Right lobe of liver (tissue), 6 donors: ENCODE results near the gene POMC. TPM values are rescaled to one million over a fixed set of nuclear protein-coding genes. Genes with fewer than 3 reads are reported as not detected.
"Not testable (repeated sequence)": the region's sequence is repeated elsewhere in the genome, so short reads cannot be mapped to it uniquely, and the experiment has no call there.

Experiments
- ATAC-seq, 4 donors: fragments of 200-7000 bp; cut with Tn5 transposase; one replicate each; pipeline ENCODE4 v1.9.1; 2020; ENCODE audit warnings: mild to moderate bottlenecking in 4 of 4, moderate library complexity in 4 of 4
- DNase-seq, 3 donors: peaks; one replicate each; pipeline ENCODE4 v3.0.0-alpha.2; 2020
- H3K27ac ChIP-seq, 3 donors: fragments of 200-600 bp; one replicate each; pipeline ENCODE4 v1.8.0; 2022
- H3K27me3 ChIP-seq, 2 donors: fragments of 200-600 bp; one replicate each; pipeline ENCODE4 v1.8.0; 2022
- H3K36me3 ChIP-seq, 4 donors: fragments of 200-600 bp; sonication (generic) in 1 of 4; one replicate each; pipeline versions ENCODE4 v1.5.1 to v1.8.0; 2017 to 2022; ENCODE audit warnings: control low read depth in 1 of 4
- H3K4me1 ChIP-seq, 4 donors: fragments of 200-600 bp; sonication (generic) in 1 of 4; one replicate each; pipeline versions ENCODE4 v1.5.1 to v1.8.0; 2017 to 2022; ENCODE audit warnings: control low read depth in 1 of 4
- H3K4me3 ChIP-seq, 3 donors: fragments of 200-600 bp; one replicate each; pipeline ENCODE4 v1.8.0; 2022
- H3K9me3 ChIP-seq, 4 donors: fragments of 200-600 bp; sonication (generic) in 1 of 4; one replicate each; pipeline versions ENCODE4 v1.5.1 to v1.8.0; 2017 to 2022; ENCODE audit warnings: control low read depth in 1 of 4
- POLR2A ChIP-seq: fragments of 450-650 bp; IDR thresholded peaks from one replicate; pipeline ENCODE4 v1.6.1; 2017; ENCODE audit warnings: antibody characterized with exemption, mild to moderate bottlenecking
- WGBS: methylation state at CpG from one replicate; pipeline ENCODE4 v1.1.6; 2018; ENCODE audit warnings: low coverage, low lambda C conversion rate; ENCODE audit not compliant: insufficient coverage; ENCODE audit errors: missing lambda C conversion rate; 5-methylcytosine and 5-hydroxymethylcytosine counted together
- intact Hi-C, 2 donors: fragments of 100-400 bp; cut with DNase I; formaldehyde crosslinking; loops; one replicate each; pipeline versions ENCODE4 v1.11.2 to v1.14.1; 2022
- total RNA-seq, 6 experiments: library from RNA; depleted of rRNA in 2 of 6; stranded (reverse); fragments of >200 nt in 2 of 6; fragmentation: NEBNext Ultra II Directional in 3 of 6; extraction: Animal tissue kit (Norgen Biotek cat#: 25700) in 3 of 6; gene quantifications; one replicate each; pipeline versions ENCODE4 v1.1.0 to v1.2.4, GENCODE V29; 2016 to 2023
- TF ChIP-seq, protein P1 (sequence below), 4 donors: fragments of 200-600 bp in 3 of 4; fragments of 450-650 bp in 1 of 4; IDR thresholded peaks; one replicate each; pipeline versions ENCODE4 v1.5.1 to v1.8.0; 2016 to 2022; ENCODE audit warnings: antibody characterized with exemption in 4 of 4, mild to moderate bottlenecking in 2 of 4
- donor health status: DM: no; HTN: yes; CAD: no.
- donor health status: DM: no; HTN: no; CAD: no.
- donor health status: DM: no; HTN: no; CAD: no.
- donor health status: DM: no; HTN: yes; CAD: no.
- donor health status: DM: no; HTN: yes; CAD: no.

Gene POMC
- total RNA-seq, 6 experiments from 2014 or later: 0.30 to 1.6 (median 0.57) TPM

DNA sequence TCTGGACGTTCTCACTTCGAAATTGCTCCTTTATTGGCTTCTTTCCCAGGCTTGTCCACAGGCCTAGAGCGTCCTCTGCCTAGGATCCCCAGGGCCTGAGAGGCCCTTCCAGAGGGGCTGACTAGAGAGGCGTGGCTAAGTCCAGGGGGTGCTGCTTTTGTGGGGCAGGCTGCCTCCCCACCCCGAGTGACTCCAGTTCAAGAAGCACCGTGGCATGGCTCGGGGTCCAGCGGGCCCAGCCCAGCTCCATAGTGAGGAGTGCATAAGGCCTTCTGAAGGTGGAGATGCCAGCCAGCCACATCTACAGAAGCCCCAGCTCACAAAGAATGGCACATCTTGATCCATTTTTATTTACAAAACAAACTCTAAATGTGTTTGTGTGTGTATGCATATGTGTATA is 44.8 kb upstream of the POMC start:
- H3K36me3 ChIP-seq: no peaks in the 10 kb centered on the region
- intact Hi-C loops: no loop called here
- ATAC-seq: no peak
- H3K4me1 ChIP-seq: peaks cover 0 to 9% (median 0%) of the 10 kb centered on the region in 4 donors
- TF ChIP-seq, protein P1, sequence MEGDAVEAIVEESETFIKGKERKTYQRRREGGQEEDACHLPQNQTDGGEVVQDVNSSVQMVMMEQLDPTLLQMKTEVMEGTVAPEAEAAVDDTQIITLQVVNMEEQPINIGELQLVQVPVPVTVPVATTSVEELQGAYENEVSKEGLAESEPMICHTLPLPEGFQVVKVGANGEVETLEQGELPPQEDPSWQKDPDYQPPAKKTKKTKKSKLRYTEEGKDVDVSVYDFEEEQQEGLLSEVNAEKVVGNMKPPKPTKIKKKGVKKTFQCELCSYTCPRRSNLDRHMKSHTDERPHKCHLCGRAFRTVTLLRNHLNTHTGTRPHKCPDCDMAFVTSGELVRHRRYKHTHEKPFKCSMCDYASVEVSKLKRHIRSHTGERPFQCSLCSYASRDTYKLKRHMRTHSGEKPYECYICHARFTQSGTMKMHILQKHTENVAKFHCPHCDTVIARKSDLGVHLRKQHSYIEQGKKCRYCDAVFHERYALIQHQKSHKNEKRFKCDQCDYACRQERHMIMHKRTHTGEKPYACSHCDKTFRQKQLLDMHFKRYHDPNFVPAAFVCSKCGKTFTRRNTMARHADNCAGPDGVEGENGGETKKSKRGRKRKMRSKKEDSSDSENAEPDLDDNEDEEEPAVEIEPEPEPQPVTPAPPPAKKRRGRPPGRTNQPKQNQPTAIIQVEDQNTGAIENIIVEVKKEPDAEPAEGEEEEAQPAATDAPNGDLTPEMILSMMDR (IDR thresholded peaks at IDR 0.05): no peak
- no peak for TF ChIP-seq POLR2A
- DNase-seq: no peak
- H3K27ac ChIP-seq: no peak overlapping the region
- 65% methylated on average over 4 of the region's 8 CpGs for WGBS
- H3K9me3 ChIP-seq: no peaks in the 10 kb centered on the region
- H3K27me3 ChIP-seq: no peaks in the 10 kb centered on the region
- H3K4me3 ChIP-seq: no peak overlapping the region

DNA sequence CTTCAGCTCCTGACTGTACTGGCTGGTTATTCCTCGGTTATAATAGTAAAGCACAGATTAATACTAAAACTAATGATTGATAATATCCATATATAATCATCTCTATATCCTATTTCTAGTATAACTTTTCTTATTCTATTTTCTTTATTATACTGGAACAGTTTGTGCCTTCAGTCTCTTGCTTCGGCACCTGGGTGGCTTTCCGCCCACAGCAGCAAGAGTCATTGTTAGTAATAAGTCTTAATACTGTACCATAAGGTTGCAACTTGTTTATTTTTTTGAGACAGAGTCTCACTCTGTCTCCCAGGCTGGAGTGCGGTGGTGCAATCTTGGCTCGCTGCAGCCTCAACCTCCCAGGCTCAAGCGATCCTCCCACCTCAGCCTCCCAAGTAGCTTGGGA is 42.5 kb upstream of the POMC start:
- H3K4me1 ChIP-seq, H3K9me3 ChIP-seq, H3K27me3 ChIP-seq, intact Hi-C loops, ATAC-seq, H3K4me3 ChIP-seq, H3K36me3 ChIP-seq, H3K27ac ChIP-seq, DNase-seq: not testable (repeated sequence)
- WGBS: 96% methylated on average over 6 of the region's 6 CpGs

DNA sequence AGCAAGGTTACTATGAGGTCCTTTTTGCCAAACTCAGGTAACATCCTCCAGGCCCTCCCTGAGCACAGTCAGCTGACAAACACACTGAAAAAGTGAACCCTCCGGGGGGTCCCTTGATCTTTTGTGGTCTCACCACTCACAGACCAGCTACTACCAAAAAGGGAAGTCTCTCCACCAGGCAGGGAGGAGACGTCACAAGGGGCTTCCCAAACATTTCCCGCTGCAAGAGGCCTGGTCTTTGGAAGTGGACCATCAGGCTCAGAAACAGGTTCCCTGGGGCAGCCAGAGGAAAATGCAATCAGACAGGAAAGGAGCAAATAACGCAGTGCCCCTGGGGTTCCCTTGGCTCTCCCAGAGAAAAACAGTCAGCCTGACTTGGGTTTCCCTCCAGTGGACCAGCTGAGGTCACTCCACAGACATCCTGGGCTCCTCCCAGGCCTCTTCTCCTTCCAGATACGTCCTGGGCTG is 38.7 kb upstream of the POMC start:
- Histone ChIP-seq H3K27me3 (no peaks in the 10 kb centered on the region), H3K9me3 (no peaks in the 10 kb centered on the region), H3K36me3 (no peaks in the 10 kb centered on the region), H3K27ac (no peak overlapping the region), H3K4me3 (no peak overlapping the region), H3K4me1 (no peaks in the 10 kb centered on the region)
- WGBS: 37% methylated on average over 2 of the region's 5 CpGs
- ATAC-seq: no peak
- DNase-seq: no peak
- intact Hi-C loops: no loop called here
- TF ChIP-seq, protein P1 (IDR thresholded peaks at IDR 0.05): no peak
- TF ChIP-seq POLR2A: no peak

DNA sequence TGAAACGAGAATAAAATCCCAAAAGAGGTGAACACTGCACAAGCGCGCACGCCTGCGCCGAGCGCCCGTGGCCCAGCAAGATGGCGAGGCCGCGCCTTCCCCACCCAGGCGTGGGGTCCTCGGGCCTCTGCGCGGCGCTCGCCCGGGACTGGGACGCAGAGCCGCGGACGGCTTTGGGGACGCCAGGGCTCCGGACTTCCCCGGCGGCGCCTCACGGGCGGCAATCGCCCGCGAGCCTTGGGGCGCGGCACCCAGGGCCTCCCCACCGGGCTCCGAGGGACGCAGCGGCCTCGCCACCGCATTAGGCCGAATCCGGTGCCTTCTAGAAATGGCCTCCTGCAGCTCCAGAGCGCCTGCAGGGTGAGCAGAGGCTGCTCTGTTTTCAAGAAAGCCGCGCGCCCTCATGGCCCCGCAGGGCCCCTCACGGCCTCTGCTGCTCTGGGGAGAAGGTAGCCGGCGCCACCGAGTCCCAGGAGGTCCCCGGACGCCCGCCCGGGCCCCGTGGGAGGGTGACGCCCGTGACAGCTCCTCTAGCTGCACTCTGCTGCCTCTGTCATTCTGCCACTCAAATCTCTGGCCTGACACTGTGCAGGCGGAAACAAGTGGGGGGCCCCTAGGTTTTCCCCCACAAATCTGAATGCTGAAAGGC is 35.9 kb upstream of the POMC start:
- 37% methylated on average over 18 of the region's 59 CpGs for WGBS
- TF ChIP-seq POLR2A: no peak
- TF ChIP-seq, protein P1 (IDR thresholded peaks at IDR 0.05): no peak
- intact Hi-C loops: no loop called here
- DNase-seq: no peak
- H3K36me3 ChIP-seq: no peaks in the 10 kb centered on the region
- H3K27me3 ChIP-seq: no peaks in the 10 kb centered on the region
- peak overlapping the region in 1 of 3 donors; percentile 37 for H3K27ac ChIP-seq
- peak; percentile 23 to 60 (median 36) for ATAC-seq
- no peaks in the 10 kb centered on the region for H3K4me1 ChIP-seq
- H3K4me3 ChIP-seq: peak overlapping the region in 2 of 3 donors; percentile 18 to 37
- H3K9me3 ChIP-seq: no peaks in the 10 kb centered on the region

DNA sequence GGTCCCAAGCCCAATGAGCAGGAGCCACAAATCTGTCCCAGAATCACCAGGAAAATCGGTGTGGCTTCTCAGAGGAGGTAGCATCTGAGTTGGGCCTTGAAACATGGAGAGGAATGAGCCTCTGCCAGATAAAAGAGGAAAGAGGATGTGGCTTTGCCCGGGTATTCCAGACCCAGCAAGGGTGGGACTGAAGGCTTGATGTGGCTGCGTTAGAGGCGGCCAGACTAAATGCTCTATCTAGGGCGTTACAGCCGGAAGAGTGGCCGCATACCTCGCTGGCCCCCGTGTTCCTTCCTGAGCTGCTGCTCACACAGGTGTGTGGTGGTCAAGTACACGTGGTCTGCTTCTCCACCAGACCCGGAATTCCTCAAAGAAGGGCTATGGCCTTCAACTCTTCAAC is 33.9 kb upstream of the POMC start:
- TF ChIP-seq POLR2A: no peak
- TF ChIP-seq, protein P1 (IDR thresholded peaks at IDR 0.05): no peak

More for the DNA sequence above, 33.9 kb upstream of the POMC start:
- no peaks in the 10 kb centered on the region for H3K4me1 ChIP-seq
- no peaks in the 10 kb centered on the region for H3K27me3 ChIP-seq
- WGBS: 31% methylated on average over 6 of the region's 11 CpGs
- ATAC-seq: no peak
- no peak overlapping the region for H3K27ac ChIP-seq
- no peak for DNase-seq
- H3K9me3 ChIP-seq: no peaks in the 10 kb centered on the region
- H3K36me3 ChIP-seq: no peaks in the 10 kb centered on the region
- H3K4me3 ChIP-seq: no peak overlapping the region
- intact Hi-C loops: no loop called here
